Kidney (tissue), 14 donors: ENCODE data around the gene GPR17. TPM values are rescaled to one million over a fixed set of nuclear protein-coding genes. Genes with fewer than 3 reads are reported as not detected.

Experiments
- DNase-seq, 5 donors: peaks; one replicate each; pipeline ENCODE4 v3.0.0-alpha.2; 2013 to 2020
- FAIRE-seq: peaks from 2 replicates; lab custom pipeline; 2012; peaks lifted over from hg19 to GRCh38; lab: Jason Lieb, UNC
- H3K27ac ChIP-seq, 2 donors: one replicate each; pipeline ENCODE4 v1.7.0; 2013; ENCODE audit warnings: low read depth in 2 of 2, low read length in 2 of 2, inconsistent platforms in 1 of 2
- H3K27me3 ChIP-seq: one replicate; pipeline ENCODE4 v1.7.1; 2013; ENCODE audit warnings: low read length, inconsistent platforms; ENCODE audit not compliant: control insufficient read depth, insufficient read depth
- H3K36me3 ChIP-seq, 3 donors: one replicate each; pipeline versions ENCODE4 v1.7.0 to v1.7.1; 2013; ENCODE audit warnings: low read length in 3 of 3, control low read depth in 1 of 3, inconsistent platforms in 1 of 3; ENCODE audit not compliant: insufficient read depth in 3 of 3, control insufficient read depth in 2 of 3
- H3K4me1 ChIP-seq, 3 donors: one replicate each; pipeline versions ENCODE4 v1.7.0 to v1.7.1; 2013; ENCODE audit warnings: low read length in 3 of 3, inconsistent platforms in 1 of 3, low read depth in 1 of 3; ENCODE audit not compliant: control insufficient read depth in 2 of 3, insufficient read depth in 2 of 3
- H3K4me3 ChIP-seq, 3 donors: one replicate each; pipeline versions ENCODE4 v1.7.0 to v1.8.1; 2013; ENCODE audit warnings: low read length in 3 of 3, control low read depth in 1 of 3, inconsistent platforms in 1 of 3
- H3K9ac ChIP-seq, 3 donors: one replicate each; pipeline versions ENCODE4 v1.7.0 to v1.7.1; 2013; ENCODE audit warnings: low read length in 3 of 3, control low read depth in 1 of 3, inconsistent platforms in 1 of 3
- H3K9me3 ChIP-seq, 3 donors: one replicate each; pipeline versions ENCODE4 v1.7.0 to v1.7.1; 2013; ENCODE audit warnings: low read length in 3 of 3, control low read depth in 1 of 3, inconsistent platforms in 1 of 3; ENCODE audit not compliant: control insufficient read depth in 2 of 3, insufficient read depth in 1 of 3
- intact Hi-C: fragments of 100-400 bp; cut with DNase I; formaldehyde crosslinking; loops from one replicate; pipeline ENCODE4 v1.11.1; 2022
- polyA plus RNA-seq: library from polyadenylated mRNA; stranded (reverse); fragments of 350-450 nt; fragmentation: Illumina TruSeq; extraction: RNeasy Lipid Tissue Mini Kit (QIAGEN cat#74804); gene quantifications from one replicate; pipeline ENCODE4 v1.2.3, GENCODE V29; 2014; ENCODE audit warnings: low read depth, low replicate concordance; ENCODE audit not compliant: insufficient read depth
- total RNA-seq: library from RNA; stranded (reverse); fragmentation: NEBNext Ultra II Directional; extraction: Animal tissue kit (Norgen Biotek cat#: 25700); gene quantifications from one replicate; pipeline ENCODE4 v1.2.1, GENCODE V29; 2021
- TF ChIP-seq, protein P1 (sequence below): IDR thresholded peaks from 3 replicates; pipeline ENCODE4 v1.5.1; 2012; ENCODE audit warnings: mild to moderate bottlenecking, moderate library complexity, borderline replicate concordance; ENCODE audit not compliant: insufficient read depth; ENCODE audit errors: extremely low read depth
- donor health status: control.
- donor health status: control.
- donor health status: control.
- donor health status: control.
- donor health status: control.
- donor health status: DM: yes; HTN: yes; CAD: no.
- donor health status: Normal renal cell carcinoma (clear cell type).

GPR17 gene
- total and polyA plus RNA-seq, 2 donors from 2014 or later = 0.39 to 0.50 TPM

DNA sequence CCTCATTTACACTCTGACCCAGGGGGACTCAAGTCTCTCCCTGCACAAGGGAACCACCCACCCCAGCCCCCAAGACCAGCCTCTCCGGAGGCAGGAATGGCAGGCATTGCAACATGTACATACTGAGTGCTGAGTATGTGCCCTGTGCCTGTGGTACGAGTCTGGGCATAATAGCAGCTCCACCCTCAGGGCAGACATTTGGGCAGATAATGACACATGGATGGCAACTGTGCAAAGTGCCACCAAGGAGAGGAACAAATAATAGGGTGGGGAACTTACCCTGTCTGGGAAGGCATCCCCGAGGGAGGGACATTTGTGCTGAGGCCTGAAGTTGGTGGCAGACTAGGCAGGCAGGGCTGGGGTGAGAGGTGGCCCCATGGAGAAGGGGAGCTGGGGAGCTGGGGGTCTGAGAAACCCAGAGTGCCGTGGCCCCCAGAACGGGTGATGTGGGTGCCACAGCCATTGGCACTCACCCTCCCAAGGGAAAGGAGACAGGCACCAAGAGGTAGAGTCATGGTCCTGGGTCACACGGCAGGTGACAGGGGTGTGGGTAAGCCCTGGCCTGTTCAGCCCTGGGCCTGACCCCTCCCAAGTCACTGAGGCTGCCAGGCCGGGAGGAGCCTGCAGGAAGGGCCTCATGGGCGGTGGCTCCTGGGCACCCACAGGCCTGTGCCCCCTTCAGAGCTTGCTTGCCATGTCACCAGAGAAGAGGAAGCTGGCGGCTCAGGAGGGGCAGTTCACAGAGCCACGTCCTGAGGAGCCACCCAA is 15.7 kb upstream of the GPR17 start:
- peak in 1 of 5 donors; percentile 43 for DNase-seq
- FAIRE-seq = no peak
- TF ChIP-seq, protein P1, sequence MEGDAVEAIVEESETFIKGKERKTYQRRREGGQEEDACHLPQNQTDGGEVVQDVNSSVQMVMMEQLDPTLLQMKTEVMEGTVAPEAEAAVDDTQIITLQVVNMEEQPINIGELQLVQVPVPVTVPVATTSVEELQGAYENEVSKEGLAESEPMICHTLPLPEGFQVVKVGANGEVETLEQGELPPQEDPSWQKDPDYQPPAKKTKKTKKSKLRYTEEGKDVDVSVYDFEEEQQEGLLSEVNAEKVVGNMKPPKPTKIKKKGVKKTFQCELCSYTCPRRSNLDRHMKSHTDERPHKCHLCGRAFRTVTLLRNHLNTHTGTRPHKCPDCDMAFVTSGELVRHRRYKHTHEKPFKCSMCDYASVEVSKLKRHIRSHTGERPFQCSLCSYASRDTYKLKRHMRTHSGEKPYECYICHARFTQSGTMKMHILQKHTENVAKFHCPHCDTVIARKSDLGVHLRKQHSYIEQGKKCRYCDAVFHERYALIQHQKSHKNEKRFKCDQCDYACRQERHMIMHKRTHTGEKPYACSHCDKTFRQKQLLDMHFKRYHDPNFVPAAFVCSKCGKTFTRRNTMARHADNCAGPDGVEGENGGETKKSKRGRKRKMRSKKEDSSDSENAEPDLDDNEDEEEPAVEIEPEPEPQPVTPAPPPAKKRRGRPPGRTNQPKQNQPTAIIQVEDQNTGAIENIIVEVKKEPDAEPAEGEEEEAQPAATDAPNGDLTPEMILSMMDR = no peak
- Histone ChIP-seq H3K36me3 (no peaks in the 10 kb centered on the region), H3K27ac (no peak overlapping the region), H3K4me3 (no peak overlapping the region), H3K27me3 (no peaks in the 10 kb centered on the region), H3K9me3 (no peaks in the 10 kb centered on the region), H3K4me1 (peaks cover 0 to 2% (median 0%) of the 10 kb centered on the region in 3 donors), H3K9ac (no peak overlapping the region)
- intact Hi-C loops = no loop called here

DNA sequence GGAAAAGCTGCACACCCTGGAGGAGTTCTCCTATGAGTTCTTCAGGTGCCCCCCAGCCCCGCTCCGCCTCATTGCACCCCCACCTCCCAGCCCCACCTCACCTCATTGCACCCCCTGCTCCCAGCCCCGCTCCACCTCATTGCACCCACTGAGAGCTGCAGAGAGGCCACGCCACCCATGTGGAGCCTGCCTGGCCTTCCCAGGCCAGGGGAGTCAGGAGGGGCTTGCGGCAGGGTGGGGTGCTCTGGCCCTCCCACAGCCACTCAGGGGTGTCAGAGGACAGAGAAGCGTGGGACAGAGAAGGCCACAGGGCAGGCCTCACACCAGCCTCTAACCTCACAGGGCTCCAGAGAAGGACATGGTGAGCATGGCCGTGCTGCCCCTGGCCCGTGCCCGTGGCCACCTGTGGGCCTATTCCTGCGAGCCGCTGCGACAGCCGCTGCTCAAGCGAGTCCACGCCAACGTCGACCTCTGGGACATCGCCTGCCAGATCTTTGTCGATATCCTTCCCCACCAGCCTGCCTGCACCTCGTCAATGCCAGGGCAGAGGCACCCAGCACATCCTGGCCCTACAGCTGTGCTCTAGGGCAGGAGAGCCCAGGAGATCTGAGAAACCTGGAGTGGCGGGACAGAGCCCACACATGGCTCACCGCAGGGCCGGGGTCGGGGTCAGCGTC is 15.0 kb upstream of the GPR17 start:
- no peak for FAIRE-seq
- Histone ChIP-seq H3K27me3 (no peaks in the 10 kb centered on the region), H3K27ac (no peak overlapping the region), H3K4me3 (no peak overlapping the region), H3K9ac (no peak overlapping the region), H3K9me3 (no peaks in the 10 kb centered on the region), H3K4me1 (peaks cover 0 to 2% (median 0%) of the 10 kb centered on the region in 3 donors), H3K36me3 (no peaks in the 10 kb centered on the region)
- TF ChIP-seq, protein P1 = no peak
- intact Hi-C loops = no loop called here
- DNase-seq = no peak

DNA sequence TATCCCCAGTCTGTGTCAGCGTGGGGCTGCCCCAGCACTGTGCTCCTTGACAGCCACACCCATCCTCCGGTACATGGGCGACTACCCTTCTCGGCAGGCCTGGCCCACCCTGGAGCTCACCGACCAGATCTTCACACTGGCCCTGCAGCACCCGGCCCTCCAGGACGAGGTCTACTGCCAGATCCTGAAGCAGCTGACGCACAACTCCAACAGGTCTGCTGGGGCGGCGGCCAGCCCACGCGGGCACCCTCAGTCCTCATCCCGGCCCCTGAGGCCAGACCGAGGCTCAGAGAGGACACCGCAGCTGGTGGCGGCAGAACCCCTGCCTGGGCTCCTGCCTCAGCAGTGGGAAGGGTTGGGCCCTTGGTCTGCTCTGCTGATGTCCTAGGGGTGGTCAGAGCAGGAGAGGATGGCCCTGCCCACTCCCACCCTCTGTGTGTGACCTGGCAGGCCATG is 14.4 kb upstream of the GPR17 start:
- H3K4me1 ChIP-seq = peaks cover 0 to 2% (median 0%) of the 10 kb centered on the region in 3 donors
- H3K27me3 ChIP-seq = no peaks in the 10 kb centered on the region
- H3K9ac ChIP-seq = no peak overlapping the region
- intact Hi-C loops = no loop called here
- peak in 1 of 5 donors; percentile 36 for DNase-seq
- H3K27ac ChIP-seq = no peak overlapping the region
- no peaks in the 10 kb centered on the region for H3K9me3 ChIP-seq
- TF ChIP-seq, protein P1 = no peak
- no peak overlapping the region for H3K4me3 ChIP-seq
- FAIRE-seq = no peak
- no peaks in the 10 kb centered on the region for H3K36me3 ChIP-seq
